Thyroid gland (tissue), 4 donors: ENCODE results near the gene CTDSPL. TPM values are rescaled to one million over a fixed set of nuclear protein-coding genes. Genes with fewer than 3 reads are reported as not detected.

Experiments used
- DNase-seq, 2 donors: peaks; one replicate each; pipeline ENCODE4 v3.0.0-alpha.2; 2019
- H3K27ac ChIP-seq, 3 donors: fragments of 200-600 bp; sonication (generic); 1 replicate in 2 of 3; 2 replicates in 1 of 3; pipeline ENCODE4 v1.5.1; 2016 to 2019; ENCODE audit warnings: mild to moderate bottlenecking in 1 of 3, moderate library complexity in 1 of 3
- H3K27me3 ChIP-seq: fragments of 200-600 bp; sonication (generic); one replicate; pipeline ENCODE4 v1.5.1; 2019
- H3K36me3 ChIP-seq, 2 donors: fragments of 200-600 bp; sonication (generic); one replicate each; pipeline ENCODE4 v1.5.1; 2016 to 2019
- H3K4me1 ChIP-seq, 2 donors: fragments of 200-600 bp; sonication (generic); one replicate each; pipeline ENCODE4 v1.5.1; 2017 to 2019
- H3K4me3 ChIP-seq, 3 donors: fragments of 200-600 bp; sonication (generic); replicated peaks in 1 of 3; 1 replicate in 2 of 3; 2 replicates in 1 of 3; pipeline ENCODE4 v1.5.1; 2016; ENCODE audit warnings: mild to moderate bottlenecking in 1 of 3
- H3K9me3 ChIP-seq: fragments of 200-600 bp; sonication (generic); one replicate; pipeline ENCODE4 v1.5.1; 2017
- POLR2A ChIP-seq, 2 donors: fragments of 450-650 bp; IDR thresholded peaks; one replicate each; pipeline ENCODE4 v1.6.1; 2017; ENCODE audit warnings: antibody characterized with exemption in 2 of 2, mild to moderate bottlenecking in 2 of 2, moderate library complexity in 1 of 2
- WGBS, 2 donors: methylation state at CpG; one replicate each; pipeline ENCODE4 v1.1.5; 2017; 5-methylcytosine and 5-hydroxymethylcytosine counted together
- intact Hi-C: fragments of 100-400 bp; cut with DNase I; formaldehyde crosslinking; loops from one replicate; pipeline ENCODE4 v1.15.1; 2023
- total RNA-seq, 4 donors: library from RNA; depleted of rRNA; stranded (reverse); fragments of >200 nt; gene quantifications; one replicate each; pipeline ENCODE4 v1.2.3, GENCODE V29; 2016
- TF ChIP-seq, protein P1 (sequence below), 6 experiments: fragments of 200-600 bp in 3 of 6; fragments of 450-650 bp in 3 of 6; sonication (generic) in 3 of 6; IDR thresholded peaks; one replicate each; pipeline ENCODE4 v1.5.1; 2016 to 2019; ENCODE audit warnings: antibody characterized with exemption in 6 of 6, mild to moderate bottlenecking in 2 of 6, inconsistent platforms in 1 of 6, moderate library complexity in 1 of 6

Gene CTDSPL
- total RNA-seq, 4 donors from 2014 or later: 23.6 to 37.9 (median 29.8) TPM

DNA sequence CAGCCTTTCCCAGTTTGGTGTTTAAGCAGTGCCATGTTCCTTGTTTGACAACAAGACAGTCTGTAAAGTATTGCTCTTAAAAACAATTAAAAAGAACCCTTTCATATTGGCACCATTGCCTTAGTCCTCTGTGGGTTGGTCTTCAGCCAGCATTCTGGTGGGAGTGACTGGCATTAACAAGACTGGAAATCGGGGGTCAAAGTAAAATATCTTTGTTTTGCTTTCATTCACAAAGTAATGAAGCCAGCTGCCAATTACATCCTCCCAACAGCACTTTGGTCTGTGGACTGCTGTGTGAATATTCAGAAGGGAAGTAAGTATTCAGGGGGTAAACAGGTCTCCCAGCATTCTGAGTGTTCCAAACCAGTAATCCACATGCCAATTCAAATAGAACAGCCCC is 120.7 kb downstream of the CTDSPL start:
- no peaks in the 10 kb centered on the region for H3K9me3 ChIP-seq
- WGBS, 2 donors: 78 to 84% methylated on average over 1 of the region's 1 CpG
- intact Hi-C loops: no loop called here
- TF ChIP-seq, protein P1, sequence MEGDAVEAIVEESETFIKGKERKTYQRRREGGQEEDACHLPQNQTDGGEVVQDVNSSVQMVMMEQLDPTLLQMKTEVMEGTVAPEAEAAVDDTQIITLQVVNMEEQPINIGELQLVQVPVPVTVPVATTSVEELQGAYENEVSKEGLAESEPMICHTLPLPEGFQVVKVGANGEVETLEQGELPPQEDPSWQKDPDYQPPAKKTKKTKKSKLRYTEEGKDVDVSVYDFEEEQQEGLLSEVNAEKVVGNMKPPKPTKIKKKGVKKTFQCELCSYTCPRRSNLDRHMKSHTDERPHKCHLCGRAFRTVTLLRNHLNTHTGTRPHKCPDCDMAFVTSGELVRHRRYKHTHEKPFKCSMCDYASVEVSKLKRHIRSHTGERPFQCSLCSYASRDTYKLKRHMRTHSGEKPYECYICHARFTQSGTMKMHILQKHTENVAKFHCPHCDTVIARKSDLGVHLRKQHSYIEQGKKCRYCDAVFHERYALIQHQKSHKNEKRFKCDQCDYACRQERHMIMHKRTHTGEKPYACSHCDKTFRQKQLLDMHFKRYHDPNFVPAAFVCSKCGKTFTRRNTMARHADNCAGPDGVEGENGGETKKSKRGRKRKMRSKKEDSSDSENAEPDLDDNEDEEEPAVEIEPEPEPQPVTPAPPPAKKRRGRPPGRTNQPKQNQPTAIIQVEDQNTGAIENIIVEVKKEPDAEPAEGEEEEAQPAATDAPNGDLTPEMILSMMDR (IDR thresholded peaks at IDR 0.05): no peak
- TF ChIP-seq POLR2A (IDR thresholded peaks at IDR 0.05): no peak
- no peak overlapping the region for H3K27ac ChIP-seq
- H3K27me3 ChIP-seq: no peaks in the 10 kb centered on the region
- no peak for DNase-seq
- H3K4me3 ChIP-seq: no peak overlapping the region
- H3K4me1 ChIP-seq: no peaks in the 10 kb centered on the region
- peaks cover 0 to 7% of the 10 kb centered on the region in 2 donors for H3K36me3 ChIP-seq

DNA sequence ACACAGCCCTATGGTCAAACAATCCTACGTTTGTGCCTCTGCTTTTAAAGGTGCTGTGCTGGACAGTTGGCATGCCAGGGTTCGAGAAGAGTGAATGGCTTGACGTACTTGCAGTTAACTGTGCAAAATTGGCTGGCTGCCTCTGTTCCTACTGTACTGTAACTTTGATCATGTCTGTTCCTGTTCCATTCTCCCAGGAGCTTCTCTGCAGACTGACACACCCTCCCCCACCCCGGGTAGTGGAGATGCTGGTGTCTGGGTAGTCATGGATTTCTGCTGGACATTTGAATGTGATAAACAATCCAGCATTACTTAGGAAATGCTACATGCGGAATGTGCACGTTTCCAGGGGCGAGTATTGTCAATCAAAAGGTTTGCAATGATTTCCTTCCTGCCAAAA is 122.4 kb downstream of the CTDSPL start:
- 87 to 88% methylated on average over 7 of the region's 7 CpGs for WGBS, 2 donors
- Histone ChIP-seq H3K36me3 (peaks cover 0 to 7% of the 10 kb centered on the region in 2 donors), H3K4me3 (no peak overlapping the region), H3K27ac (no peak overlapping the region), H3K27me3 (no peaks in the 10 kb centered on the region), H3K4me1 (no peaks in the 10 kb centered on the region), H3K9me3 (no peaks in the 10 kb centered on the region)
- intact Hi-C loops: no loop called here
- no peak for TF ChIP-seq POLR2A (IDR thresholded peaks at IDR 0.05)
- TF ChIP-seq, protein P1 (IDR thresholded peaks at IDR 0.05): no peak
- DNase-seq: no peak

DNA sequence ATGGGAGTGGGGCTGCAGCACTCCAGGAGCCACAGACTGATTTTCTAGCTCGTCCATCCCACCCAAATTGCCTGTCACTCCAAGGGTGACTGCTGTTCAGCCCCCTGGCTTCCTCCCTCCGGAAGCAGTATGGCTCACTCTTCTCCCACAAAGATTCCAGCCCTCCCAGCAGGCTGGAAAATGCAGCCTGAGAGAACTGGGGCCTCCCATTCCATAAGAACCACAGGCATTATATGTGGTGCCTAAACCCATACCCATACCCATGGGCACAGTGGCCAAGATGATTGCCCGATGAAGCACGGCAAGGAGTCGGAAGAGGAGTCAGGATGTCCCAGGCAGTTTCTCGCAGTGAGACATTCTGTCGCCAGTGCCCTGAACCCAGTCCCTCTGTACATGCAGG is 122.9 kb downstream of the CTDSPL start:
- no peaks in the 10 kb centered on the region for H3K9me3 ChIP-seq
- intact Hi-C loops: no loop called here
- no peak for TF ChIP-seq POLR2A (IDR thresholded peaks at IDR 0.05)
- TF ChIP-seq, protein P1 (IDR thresholded peaks at IDR 0.05): no peak
- H3K4me3 ChIP-seq: no peak overlapping the region
- H3K27ac ChIP-seq: no peak overlapping the region
- H3K36me3 ChIP-seq: peaks cover 0 to 7% of the 10 kb centered on the region in 2 donors
- H3K27me3 ChIP-seq: no peaks in the 10 kb centered on the region
- H3K4me1 ChIP-seq: no peaks in the 10 kb centered on the region
- 92 to 95% methylated on average over 7 of the region's 7 CpGs for WGBS, 2 donors
- DNase-seq: no peak

DNA sequence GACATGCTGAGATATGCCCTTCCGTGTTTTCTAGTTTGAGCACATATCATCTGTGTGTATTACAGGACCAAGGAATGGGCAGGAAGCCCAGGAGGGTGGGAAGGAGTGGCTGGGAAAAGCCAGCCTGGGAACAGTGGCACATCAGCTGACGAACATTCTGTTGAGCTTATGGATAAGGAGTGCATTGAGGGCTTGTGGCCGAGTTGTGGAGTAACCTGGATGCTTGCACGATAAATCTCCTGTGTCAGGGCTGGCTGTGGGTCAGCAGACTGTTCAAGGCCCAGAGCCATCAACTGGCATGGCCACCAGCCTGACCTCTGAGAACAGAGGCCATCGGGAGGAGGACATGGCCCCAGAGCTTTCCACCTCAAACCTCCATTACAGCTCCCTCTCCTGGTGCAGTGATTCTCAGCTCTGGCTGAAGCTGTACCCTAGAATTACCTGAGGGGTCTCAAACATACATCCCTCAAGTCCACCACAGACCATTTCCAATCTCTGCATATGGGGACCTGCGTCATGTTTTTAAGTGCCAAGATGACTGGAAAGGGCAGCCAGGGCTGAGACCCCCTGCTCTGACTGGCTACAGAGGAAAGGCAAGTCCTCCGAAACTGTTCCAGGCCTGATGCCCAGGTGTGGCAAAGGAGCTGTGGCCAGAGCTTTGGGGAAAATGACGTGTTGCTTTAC is 124.1 kb downstream of the CTDSPL start:
- no peak for DNase-seq
- Histone ChIP-seq H3K4me1 (no peaks in the 10 kb centered on the region), H3K9me3 (no peaks in the 10 kb centered on the region), H3K4me3 (no peak overlapping the region), H3K36me3 (peaks cover 0 to under 1% of the 10 kb centered on the region in 2 donors), H3K27me3 (no peaks in the 10 kb centered on the region), H3K27ac (no peak overlapping the region)
- TF ChIP-seq, protein P1 (IDR thresholded peaks at IDR 0.05): no peak
- intact Hi-C loops: no loop called here
- WGBS, 2 donors: 88 to 89% methylated on average over 8 of the region's 8 CpGs

DNA sequence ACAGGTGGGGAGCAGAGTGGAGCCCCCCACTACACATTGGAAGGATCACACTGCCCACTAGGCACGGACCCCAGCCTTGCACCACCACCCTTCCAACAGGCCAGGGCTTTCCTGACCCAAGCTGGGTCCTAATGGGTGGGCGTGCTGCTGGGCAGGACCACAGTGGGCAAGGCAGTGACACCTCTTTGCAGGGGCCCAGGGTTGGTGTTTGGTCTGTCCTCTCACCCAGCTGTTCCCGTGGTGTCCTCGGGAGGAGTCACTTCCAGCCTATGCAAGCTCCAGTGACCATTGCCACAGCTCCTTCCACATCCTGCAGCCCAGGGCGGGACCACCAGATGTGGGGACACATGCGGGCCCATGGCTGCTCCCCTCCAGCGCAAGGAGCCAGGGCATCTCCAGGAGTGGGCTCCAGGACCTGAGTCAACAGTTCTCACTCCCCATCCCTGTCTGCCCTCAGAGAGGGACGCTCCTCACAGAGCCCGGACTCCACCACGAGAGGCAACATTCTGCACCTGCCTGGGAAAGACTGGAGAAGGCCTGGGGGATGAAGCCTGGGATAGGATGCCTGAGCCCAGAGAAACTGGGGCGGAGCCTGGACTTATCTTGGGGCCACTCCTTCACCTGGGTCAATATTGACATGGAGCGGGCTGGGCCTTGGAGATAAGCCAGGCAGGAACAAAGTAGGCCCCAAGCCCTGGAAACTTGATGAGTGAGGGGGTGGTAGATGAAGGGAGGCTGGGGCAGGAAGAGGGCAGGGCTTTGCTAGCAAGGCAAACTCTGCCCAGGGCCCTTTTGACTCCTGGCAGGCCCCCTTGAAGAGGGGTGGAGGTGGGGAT is 125.0 kb downstream of the CTDSPL start:
- H3K27ac ChIP-seq: no peak overlapping the region
- no peak for DNase-seq
- WGBS, 2 donors: 76 to 77% methylated on average over 7 to 8 of the region's 12 CpGs

More for the DNA sequence above, 125.0 kb downstream of the CTDSPL start:
- H3K9me3 ChIP-seq: no peaks in the 10 kb centered on the region
- no peaks in the 10 kb centered on the region for H3K4me1 ChIP-seq
- no peaks in the 10 kb centered on the region for H3K27me3 ChIP-seq
- no peak for TF ChIP-seq POLR2A (IDR thresholded peaks at IDR 0.05)
- TF ChIP-seq, protein P1 (IDR thresholded peaks at IDR 0.05): no peak
- intact Hi-C loops: no loop called here
- no peak overlapping the region for H3K4me3 ChIP-seq
- no peaks in the 10 kb centered on the region for H3K36me3 ChIP-seq
